Activated naive CD4-positive, alpha-beta T cell (primary cell): ENCODE measurements around the gene CNTNAP2.

Experiments used
- DNase-seq, 4 experiments: peaks; one replicate each; lab custom pipeline; 2025; lab: John Stamatoyannopoulos, UW

Gene CNTNAP2

GRCh38 chr7:146768957-146769356 is 652.4 kb downstream of the CNTNAP2 start:
- DNase-seq = no peak

DNA sequence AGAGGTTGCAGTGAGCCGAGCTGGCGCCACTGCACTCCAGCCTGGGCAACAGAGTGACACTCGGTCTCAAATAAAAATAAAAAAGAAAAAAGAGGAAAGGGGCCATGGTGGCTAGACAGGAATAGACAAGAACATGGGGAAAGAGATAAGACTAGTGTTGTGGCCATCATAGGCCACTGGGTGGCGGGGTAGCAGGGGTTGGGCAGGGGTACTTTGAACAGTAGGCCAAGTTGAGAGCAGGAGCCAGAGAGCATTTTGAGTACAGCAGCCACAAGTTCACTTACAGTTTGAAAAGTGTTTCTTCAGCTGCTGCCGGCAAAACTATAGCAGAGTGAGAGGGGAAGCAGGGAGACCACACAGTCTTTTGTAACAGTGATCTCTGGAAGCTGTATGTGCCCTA is 656.0 kb downstream of the CNTNAP2 start:
- no peak for DNase-seq

DNA sequence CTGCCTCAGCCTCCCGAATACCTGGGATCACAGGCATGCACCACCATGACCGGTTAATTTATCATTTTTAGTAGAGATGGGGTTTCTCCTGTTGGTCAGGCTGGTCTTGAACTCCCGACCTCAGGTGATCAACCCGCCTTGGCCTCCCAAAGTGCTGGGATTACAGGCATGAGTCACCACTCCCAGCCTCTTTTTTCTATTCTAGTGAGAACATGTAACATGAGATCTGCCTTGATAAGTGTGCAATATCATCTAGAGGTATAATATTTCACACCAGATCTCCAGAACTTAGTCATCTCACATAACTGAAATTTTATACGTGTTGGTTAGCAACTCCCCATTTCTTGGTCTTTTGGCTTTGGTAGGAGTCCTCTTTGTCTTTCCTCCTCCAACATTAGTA is 656.9 kb downstream of the CNTNAP2 start:
- no peak for DNase-seq

GRCh38 chr7:146781352-146782116 is 664.9 kb downstream of the CNTNAP2 start:
- no peak for DNase-seq

- DNase-seq = no peak
Observed at GRCh38 chr7:146787266-146787665, 670.7 kb downstream of the CNTNAP2 start.

DNA sequence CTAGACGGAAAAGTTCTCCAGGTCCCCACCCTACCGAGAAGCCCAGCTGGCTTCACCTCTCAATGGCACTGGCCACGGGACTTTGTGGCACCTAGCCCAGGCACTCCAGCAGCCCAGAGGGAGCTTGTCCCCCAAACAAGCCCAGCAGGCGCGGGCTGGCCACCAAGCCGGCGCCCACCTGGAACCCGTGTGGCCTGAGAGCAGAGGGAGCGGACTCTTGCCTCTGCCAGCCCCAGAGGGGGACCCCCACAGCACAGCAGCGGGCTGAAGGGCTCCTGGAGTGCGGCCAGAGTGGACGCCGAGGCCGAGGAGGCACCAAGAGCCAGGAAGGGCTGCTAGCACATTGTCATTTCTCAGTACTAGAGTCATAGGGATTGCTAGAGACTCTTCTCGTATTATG is 671.4 kb downstream of the CNTNAP2 start:
- DNase-seq = no peak

DNA sequence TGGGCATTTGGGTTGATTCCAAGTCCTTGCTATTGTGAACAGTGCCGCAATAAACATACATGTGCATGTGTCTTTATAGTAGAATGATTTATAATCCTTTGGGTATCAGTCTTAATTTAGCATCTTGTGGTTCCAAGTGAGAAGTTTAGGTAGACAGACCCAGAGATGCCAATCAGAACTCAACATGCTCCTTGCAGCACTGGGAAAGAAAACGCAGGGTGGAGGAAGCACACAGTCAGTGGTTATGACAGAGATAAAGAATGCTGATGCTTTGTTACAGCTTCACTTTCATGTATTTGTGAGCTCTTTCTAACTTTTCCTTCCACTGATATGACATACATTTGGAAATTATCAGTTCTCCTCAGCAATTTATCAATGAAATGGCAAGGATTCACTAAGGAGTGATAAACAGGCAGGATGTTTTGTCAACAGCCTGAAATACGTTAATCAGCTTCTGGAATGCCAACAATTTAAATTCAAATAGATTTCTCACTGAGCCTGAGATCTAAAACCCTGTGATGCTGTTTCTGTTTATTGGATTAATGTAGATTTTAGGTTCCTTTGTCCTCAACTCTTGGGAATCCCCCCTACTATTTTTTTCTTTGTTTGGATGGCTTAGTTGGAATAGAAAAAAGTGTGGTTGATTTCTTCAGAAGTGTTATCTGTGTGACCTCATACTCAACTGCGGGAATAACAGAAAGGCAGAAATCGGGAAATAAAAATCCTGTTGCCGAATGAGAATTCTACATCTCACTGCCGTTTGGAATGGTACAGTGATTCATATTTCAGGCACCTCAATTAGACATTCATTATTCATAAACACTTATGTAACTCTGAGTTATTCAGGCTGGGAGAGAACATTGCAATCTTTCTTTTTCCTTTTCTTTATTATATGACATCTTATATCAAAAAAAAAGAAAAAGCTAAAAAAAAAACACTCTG is 675.0 kb downstream of the CNTNAP2 start:
- no peak for DNase-seq

GRCh38 chr7:146804620-146805019 is 688.0 kb downstream of the CNTNAP2 start:
- DNase-seq = no peak

DNA sequence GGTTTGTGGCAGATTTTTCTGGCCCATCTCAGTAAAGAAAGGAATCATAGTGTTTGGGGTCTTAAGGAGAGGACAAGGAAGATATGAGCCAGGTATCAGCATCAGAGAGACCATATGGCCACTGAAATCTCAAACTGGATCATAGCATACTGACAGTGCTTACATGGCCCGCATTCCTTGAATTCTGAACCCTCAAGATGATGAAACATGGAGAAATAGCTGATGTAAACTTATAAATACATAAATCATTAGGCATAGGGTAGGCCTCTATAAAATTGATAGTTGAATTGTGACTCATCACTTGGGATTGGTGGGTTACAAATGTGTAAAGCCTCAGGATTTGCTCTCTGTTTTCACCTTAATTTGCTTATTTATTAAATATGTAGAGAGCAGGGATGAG is 688.5 kb downstream of the CNTNAP2 start:
- DNase-seq = no peak

- DNase-seq = no peak
Observed at GRCh38 chr7:146826329-146826728, 709.7 kb downstream of the CNTNAP2 start.

GRCh38 chr7:146830686-146831085 is 714.1 kb downstream of the CNTNAP2 start:
- no peak for DNase-seq

- DNase-seq = no peak
Observed at GRCh38 chr7:146831875-146832274, 715.3 kb downstream of the CNTNAP2 start.

DNA sequence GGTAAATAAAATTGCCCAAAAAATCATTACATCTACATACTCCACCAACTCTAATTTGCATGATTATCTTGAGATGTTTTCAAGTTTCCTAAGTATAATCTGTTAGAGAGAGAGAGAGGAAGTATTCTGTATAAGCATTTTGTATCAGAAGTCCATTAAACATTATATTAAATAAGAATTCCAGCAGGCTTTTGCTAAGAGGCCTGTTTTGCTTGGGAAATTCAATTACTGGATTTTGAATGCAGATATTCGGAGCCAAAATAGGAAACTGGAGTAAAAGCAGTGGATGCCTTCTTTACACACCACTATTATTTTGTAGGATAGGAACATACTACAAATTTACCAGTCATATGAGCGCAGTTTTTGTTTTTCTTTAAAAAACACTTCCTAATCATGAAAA is 727.8 kb downstream of the CNTNAP2 start:
- DNase-seq = no peak

GRCh38 chr7:146858690-146859089 is 742.1 kb downstream of the CNTNAP2 start:
- DNase-seq = no peak

- DNase-seq = no peak
Observed at GRCh38 chr7:146861701-146862100, 745.1 kb downstream of the CNTNAP2 start.

- DNase-seq = no peak
Observed at GRCh38 chr7:146862415-146862814, 745.8 kb downstream of the CNTNAP2 start.

GRCh38 chr7:146864644-146865043 is 748.0 kb downstream of the CNTNAP2 start:
- no peak for DNase-seq

DNA sequence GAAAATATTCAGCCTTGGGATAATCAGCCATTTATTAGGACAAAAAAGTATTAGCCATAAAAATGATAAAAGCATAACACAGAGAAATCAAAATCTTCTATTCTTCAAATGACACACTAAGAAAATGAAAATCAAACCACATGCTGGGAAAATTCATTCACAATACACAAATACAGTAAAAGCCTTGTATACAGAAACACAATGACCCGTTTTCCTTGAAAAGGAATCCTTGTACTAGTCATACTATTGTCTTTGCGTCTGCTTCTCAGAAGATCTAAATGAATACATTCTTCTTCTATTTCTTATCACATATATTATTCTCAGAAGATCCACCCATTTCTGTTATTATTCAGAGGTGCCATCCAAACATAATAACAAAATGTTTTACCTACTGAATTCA is 749.1 kb downstream of the CNTNAP2 start:
- DNase-seq = no peak

GRCh38 chr7:146874722-146875121 is 758.1 kb downstream of the CNTNAP2 start:
- no peak for DNase-seq

DNA sequence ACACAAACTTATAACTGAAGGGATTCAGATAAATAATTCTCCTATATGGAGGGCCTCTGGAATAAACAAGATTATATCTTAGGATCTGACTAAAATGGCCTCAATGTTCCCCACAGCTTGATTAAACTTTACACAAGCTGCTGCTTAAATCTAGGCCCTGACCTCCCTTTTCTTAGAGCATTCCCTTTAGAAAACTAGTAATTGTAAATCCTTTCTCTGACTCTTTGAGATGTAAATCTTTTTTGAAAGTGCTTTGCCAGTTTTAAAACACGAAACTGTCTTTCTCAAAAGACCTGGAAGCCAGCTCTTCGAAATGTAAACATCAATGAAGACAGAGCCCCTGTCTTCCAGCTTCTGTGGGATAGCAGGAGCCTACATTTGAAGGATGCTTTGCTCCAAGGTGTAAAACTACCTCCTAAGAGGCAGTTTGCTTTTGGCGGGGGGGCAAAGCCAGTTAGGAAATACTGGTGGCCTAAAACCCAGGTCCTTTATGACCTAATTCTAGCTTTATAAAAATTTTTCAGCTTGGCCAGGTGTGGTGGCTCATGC is 758.7 kb downstream of the CNTNAP2 start:
- DNase-seq = no peak

GRCh38 chr7:146875981-146876380 is 759.4 kb downstream of the CNTNAP2 start:
- DNase-seq = no peak

GRCh38 chr7:146876411-146876810 is 759.8 kb downstream of the CNTNAP2 start:
- DNase-seq = no peak

DNA sequence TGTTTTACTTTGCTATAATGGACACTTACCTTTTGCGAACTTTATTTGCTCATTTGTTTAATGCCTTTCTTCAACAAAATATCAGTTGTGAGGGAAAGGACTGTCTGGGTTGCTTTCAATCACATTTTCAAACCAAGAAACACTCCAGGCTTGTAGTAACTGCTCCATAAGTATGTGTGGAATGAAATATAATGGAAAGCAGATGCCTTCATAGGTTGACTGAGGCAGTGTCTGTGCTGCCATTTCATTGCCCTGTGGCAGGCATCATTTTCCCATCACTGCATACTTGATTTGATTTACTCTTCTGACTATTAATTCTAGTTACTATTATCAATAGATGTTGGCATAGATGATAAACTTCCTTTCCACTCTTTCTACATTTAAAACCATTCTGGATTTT is 762.3 kb downstream of the CNTNAP2 start:
- no peak for DNase-seq
